Stimulated activated CD4-positive, alpha-beta T cell treated with anti-CD3 and anti-CD28 coated beads, Interleukin-1b, Interleukin-23, amount 100 ng/mL, for 24 hours (primary cell): Measurements from ENCODE around the gene TRPC4.
"Not testable (repeated sequence)": the region's sequence is repeated elsewhere in the genome, so short reads cannot be mapped to it uniquely, and the experiment has no call there.

Experiments
- DNase-seq, 4 experiments: peaks; one replicate each; pipeline ENCODE4 v3.0.0-alpha.2; 2020; ENCODE audit warnings: low read depth in 4 of 4, low spot score in 1 of 4

Gene TRPC4

DNA sequence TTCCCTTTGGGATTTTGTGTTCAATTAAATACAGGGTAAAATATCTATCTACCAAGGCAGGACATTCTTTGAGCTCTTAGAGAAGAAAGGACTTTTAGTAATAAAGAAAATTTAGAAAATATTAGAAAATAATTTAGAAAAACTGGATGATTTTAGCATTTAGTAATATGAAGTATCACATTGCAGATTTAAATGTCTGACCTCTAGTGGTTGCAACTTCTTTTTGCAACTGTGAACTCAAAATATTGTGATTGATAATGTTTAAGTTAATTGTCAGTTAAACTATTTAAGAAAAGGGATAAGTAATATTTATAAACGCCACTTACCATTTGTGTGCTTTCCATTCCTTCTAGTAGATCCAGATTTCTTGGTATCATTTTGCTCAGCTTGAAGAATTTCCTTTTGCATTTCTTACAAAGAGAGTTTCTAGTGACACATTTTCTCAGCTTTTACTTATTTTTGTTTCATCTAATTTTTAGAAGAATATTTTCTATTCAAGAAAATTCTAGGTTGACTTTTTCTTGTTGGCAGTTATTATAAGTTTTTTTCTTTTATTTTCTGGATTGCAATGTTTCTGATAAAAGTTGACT lies 260.7 kb downstream of the TRPC4 start:
- DNase-seq, result no peak

DNA sequence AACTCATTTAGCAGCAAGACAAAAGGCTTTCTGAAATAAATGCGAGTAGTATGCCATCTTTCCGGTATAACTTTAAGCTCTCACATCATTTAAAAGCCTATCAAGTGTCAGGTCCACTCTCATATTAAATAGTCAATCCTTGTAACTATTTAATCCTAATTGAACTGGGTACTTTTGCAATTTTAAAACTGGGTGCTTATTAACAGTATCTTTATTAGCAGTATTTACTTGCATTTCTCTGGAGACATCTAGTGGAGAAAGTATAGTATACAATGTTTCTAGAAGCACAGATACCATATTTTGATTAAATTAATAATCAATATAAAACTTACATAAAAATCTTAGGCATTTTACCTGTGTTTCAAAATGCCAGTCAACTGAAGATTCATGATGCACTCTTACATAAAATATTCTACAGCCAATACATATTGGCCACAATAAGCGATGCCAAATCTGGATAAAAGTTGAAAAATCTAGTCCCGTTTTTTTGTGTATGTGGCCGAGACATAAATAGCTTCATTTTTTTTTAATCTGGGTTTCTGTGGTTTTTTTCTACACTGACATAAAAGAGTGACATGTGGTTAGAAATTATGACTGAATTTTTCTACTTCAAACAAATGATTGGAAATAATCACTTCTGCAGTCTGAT lies 266.7 kb downstream of the TRPC4 start:
- DNase-seq, result no peak

DNA sequence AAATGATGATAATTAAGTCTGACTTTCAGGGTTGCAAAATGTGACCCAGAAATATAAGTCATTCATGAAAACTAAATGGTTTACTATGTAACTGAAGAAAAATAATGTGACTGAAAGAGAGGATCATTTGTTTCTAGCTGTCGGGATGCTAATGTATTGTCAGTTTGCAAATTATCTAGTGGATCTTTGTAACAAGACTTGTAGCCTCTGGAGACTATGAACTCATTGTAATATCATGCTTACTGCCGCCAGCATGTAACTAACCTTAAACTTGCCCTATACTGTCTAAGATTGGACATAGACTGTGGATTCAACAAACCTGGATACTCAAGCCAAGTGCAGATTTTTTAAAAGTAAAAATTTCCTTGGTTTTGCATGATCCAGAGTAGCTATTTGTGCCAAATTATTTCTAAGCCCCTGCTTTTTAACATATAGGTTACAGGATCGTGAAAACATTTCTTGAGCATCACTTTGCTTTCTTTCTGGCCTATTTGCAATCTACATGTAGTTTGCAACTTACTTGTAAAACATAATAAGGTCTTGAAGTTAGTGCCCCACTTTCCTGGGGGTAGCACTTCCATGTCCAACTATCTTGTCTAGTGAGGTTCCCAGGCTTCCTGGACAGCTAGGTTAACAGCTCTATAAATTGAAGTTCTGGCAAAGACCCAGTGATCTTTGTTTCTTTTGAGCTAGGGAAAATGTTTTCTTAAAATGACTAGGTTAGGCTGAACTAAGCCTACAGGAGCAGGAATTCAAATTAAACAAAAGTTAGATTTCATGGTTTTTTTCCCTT lies 267.7 kb downstream of the TRPC4 start:
- no peak for DNase-seq

DNA sequence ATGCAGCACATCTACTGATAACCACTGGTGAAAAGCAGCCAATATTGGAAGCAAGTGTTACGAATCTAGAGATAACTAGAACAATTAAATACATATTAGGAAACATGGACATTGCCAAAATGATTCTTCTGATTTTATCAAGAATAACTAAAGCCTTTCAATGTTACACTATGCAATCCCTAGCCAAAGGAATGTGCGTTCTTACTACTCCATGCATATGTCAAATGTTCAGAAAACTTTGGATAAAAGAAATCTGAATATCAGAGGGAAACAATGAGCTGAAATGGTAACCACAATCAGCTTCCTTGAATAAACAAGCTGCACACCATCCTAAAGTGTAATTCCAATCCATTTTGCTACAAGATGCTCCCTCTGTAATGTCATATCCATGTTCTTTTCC lies 270.1 kb downstream of the TRPC4 start:
- DNase-seq, result no peak

DNA sequence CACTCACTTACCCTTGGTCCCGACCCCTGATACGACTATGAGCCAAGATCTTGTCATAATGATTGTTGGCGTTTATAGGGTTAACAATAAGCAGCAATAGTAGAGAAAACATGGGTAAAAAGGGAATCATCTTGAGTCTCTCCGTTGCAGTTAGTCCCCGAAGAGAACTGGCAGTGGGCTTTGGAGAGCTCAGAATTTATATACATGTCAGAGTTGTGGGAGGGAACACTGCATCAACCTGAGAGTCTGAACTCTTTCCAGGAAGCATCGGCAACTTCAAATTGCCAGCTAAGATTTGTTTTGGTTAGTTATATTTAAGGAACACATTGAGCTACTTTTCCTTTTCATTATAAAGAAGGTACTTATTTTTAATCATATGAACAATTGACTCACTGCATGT lies 271.0 kb downstream of the TRPC4 start, which contains the start of gene POSTN:
TSS of gene POSTN (minus strand) at position 172 of the 400 bp plus-strand sequence. CDS start at position 130, 42 bp downstream.
- DNase-seq, result no peak

DNA sequence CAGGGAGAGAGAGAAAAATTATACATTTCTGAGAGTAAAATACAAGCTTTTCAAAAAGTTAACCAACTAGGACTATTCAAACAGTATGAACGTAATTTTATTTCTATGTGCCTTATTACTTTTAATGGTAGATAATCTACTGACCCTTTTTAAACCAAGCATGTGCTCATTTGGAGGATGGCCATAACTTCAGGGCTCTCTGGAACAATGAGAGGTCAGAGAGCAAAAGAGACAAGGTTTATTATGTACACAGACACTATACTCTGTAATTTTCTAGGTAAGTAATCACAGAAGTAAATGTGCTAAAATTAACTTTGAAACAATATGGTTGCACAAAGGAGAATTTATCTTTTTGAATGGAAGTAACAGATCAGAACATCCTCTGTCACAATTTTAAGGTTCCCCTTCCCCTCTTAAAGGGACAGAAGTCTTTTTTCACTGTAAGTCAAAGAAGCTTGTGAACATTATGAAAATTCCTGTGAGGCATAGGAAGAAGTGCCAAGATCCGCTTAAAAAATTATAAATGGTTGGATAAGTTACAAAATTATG lies 272.0 kb downstream of the TRPC4 start:
- no peak for DNase-seq

DNA sequence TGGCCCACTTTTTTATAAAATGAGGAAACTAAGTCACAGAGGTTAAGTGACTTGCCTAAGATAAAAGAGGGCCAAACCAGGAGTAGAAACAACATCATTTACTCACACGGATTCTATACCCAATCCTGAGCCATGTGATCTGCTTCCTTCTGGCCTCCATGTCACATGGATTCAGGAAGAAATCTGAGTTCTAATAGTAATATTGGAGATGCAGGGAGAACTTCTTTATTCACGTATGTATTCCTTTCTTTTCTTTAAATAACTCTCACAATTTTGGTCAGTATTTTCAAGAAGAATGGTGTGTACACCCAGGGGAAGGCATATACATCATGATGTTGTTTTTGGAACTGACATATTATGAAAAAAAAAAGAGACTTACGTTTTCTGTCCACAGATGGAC lies 272.8 kb downstream of the TRPC4 start:
- no peak for DNase-seq

DNA sequence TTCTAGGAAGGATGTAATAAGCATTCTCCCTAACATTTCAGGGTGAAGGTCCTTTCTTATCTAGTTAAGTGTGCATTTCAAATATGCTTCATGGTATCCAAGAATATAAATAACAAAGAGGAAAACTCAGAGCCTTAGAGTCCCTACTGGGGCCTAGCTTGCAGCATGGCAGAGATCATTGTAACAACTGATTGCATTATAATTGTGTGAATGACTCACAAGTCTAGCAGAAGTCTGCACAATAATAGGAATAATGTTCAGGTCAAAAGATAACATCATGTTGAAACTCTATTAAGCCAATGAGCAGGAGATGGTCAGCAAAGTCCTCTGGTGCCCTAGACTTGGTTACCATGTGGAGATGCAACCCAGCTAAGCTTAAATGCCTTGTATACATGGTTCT lies 274.4 kb downstream of the TRPC4 start:
- DNase-seq, result no peak

DNA sequence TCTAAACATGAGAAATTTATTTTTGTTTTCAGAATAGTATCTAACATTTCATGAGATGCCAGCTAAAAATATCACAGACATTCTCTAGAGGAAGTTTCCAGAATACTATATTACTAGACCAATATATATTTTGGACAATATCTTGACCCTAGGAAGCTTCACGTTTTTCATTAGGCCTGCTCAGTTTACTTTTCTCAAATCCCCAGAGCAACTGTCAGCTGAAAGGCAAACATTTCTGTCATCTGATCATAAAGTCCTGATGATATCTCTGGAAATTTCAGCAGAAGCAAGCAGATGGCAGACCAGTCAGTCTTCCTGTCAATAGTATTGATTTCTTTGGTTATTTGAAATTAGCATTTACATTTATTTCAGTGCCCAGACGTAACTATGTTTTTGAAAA lies 275.0 kb downstream of the TRPC4 start:
- no peak for DNase-seq

DNA sequence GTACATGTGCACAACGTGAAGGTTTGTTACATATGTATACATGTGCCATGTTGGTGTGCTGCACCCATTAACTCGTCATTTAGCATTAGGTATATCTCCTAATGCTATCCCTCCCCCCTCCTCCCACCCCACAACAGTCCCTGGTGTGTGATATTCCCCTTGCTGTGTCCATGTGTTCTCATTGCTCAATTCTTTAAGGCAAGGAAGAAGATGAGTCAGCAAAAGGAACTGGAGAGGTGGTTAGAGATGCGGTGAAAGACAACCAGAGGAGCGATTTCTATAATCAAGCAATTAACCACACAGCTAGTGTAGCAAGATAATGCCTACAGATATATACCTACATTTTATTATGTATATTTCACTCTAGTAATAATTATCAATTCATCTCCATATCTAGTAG lies 280.2 kb downstream of the TRPC4 start:
- not testable (repeated sequence) for DNase-seq

DNA sequence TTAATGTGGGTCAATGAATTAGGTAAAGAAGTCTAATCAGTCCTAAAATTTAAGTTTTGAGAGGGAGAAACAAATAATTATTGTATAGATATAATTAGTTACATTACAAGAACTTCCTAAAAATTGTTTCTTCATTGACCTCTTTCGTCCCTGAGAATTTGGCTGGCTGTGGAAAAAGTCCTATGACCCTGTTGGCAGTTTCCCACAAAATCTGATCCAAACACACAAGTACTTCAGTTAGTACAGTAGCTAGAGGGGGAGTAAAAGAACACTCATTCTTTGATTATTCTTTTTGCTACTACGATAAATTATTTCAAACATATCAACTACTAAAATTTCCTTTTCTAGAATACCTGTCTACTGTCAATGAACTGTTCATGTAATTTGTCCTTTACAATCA lies 282.3 kb downstream of the TRPC4 start:
- DNase-seq, result no peak
